GM12872 (cell line): ENCODE measurements around the gene COL5A1.

Source experiments
- TF ChIP-seq, protein P1 (sequence below): IDR thresholded peaks from 3 replicates; pipeline ENCODE4 v1.5.1; 2011; ENCODE audit warnings: low read depth, mild to moderate bottlenecking, low read length, moderate library complexity; ENCODE audit not compliant: insufficient read depth

Gene COL5A1

DNA sequence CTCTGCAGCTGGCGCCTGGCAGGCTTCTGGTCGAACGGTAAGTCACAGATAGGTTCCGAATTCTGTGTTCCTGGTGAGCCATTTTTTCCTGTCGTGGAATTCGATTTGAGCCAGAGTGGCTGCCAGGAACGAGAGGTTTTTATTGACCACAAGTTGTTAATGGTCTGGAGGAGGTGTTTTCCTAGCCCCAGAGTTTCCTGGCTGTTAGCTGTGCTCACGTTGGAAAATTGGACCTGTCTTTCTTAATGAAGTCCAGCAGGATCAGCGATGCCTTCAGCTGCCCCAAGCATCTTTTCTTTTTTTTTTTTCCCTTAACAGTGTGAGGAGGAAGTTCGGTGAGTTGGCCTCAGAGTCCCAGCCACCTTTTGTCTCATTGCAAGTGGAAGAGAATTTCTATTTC, 62.9 kb downstream of the COL5A1 start:
- TF ChIP-seq, protein P1, sequence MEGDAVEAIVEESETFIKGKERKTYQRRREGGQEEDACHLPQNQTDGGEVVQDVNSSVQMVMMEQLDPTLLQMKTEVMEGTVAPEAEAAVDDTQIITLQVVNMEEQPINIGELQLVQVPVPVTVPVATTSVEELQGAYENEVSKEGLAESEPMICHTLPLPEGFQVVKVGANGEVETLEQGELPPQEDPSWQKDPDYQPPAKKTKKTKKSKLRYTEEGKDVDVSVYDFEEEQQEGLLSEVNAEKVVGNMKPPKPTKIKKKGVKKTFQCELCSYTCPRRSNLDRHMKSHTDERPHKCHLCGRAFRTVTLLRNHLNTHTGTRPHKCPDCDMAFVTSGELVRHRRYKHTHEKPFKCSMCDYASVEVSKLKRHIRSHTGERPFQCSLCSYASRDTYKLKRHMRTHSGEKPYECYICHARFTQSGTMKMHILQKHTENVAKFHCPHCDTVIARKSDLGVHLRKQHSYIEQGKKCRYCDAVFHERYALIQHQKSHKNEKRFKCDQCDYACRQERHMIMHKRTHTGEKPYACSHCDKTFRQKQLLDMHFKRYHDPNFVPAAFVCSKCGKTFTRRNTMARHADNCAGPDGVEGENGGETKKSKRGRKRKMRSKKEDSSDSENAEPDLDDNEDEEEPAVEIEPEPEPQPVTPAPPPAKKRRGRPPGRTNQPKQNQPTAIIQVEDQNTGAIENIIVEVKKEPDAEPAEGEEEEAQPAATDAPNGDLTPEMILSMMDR = no peak

DNA sequence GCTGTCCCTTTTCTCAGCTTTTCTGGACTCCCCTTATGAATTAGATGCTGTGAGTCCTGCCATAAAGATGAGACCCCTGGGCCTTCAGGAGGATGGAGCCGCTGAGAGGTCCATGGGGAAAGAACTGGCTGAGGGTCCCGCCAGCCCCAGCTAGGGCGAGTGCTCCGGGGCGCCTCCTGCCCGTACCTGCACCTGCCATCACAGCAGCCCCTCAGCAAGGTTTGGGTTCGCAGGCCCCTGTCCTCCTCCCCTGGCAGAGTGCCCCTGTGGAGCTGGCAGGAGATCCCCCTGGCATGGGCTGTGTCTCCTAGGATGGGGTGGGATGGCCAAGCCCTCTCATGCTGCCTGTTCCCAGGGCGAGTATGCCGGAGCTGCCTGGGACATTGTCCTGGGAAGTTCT, 64.2 kb downstream of the COL5A1 start:
- TF ChIP-seq, protein P1 = no peak

DNA sequence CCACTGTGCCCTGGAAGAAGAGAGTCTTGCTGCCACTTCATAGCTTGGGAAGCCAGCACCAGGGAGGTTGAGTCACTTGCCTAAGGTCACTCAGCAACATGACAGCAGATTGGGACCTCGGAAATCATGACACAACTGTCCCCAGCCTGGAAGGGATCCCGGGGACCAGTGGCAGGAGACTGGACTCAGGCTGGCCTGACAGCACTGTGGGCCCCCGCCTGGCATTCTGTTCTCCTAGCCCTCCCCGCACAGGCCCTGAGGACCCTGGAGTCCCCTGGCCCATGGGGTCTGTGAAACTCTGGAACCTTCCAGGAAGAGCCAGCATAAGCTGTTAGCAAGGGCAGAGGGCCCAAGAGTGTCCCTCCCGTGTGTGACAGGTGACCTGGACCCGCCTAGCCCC, 64.9 kb downstream of the COL5A1 start:
- TF ChIP-seq, protein P1 = no peak

DNA sequence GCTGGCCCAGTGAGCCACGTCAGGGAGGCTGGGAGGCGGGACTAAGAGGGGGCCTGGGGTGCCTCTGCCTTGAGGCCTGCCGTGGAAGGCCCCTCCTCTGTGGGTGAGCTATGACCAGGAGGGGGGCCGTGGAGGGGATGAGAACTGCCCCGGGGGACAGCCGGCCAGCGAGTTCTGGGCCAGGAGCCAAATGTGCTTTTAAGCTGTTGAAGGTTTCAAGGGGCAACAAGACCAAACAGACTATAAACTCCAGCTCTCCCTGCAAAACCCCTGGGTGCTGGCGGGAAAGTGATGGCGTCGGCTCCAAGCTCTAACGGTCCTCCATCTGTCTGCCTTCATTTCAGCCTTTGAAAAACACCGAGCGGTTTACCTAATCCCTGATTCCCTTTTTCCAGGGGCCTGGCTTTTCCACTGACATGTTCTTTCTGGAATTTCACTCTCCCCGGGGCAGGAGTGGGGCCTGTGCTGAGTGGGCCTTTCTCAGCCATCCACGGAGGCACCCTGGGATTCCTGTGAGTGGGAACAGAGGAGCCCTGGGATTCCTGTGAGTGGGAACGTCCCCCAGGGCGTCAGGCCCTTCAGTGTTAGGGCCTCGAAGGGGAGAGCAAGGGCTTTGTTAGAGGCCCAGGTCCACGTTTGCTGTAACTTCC, 65.6 kb downstream of the COL5A1 start:
- TF ChIP-seq, protein P1 = no peak

DNA sequence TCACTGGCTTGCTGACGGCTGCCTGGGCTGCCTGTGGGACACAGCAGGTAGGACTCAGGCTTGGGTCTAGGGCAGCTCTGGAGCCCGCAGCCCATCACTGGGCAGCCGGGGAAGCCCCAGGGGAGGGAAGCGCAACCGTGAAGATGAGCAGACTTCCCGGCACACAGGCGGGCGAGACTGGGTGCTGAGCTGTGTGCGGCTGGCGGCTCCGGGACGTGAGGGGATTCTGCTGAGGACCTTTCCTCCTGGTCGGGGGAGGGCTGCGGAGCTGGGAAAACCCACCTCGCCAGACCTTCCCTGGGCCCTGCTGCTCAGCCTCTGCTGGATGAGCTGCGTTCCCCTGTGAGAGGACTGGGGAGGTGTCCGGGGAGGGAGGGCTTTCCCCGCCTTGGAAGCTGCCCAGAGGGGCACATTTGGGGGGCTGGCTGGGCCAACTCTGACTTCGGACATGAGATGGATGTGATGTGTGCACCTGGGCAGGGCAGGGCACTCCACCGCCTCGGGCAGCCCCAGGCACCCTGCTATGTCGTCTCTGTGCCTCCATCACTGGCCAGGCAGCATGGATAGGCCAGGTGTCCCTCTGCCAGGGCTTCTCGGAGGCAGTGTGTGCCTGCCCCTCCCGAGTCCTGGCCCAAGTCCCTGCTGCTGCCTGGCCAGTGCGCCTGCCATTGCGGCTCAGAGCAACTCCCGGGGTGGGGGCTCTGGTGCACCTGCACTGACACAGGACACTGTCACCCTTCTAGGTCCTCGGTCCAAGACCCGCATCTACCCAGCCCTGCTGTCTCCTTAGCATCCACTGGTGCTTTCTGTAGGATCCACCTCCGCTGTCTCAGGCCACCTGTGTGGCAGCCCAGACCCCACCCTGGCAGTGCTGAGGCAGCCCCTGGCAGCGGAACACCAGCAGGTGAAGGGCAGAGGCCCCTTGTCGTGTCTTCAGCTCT, 66.4 kb downstream of the COL5A1 start:
- TF ChIP-seq, protein P1 = no peak

DNA sequence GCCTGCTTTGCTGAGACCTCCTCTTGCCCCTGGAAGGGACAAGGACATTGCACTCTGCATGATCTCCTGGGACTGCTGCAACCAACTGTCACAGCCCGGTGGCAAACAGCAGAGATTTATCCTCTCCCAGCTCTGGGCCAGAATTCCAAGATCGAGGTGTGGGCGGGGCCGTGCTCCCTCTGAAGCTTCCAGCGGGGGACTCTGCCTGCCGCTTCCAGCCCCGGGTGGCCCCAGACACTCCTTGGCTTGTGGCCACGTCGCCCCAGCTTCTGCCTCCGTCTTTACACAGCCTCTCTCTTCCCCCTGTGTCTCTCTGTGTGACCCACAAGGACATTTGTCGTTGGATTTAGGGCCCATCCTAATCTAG, 67.1 kb downstream of the COL5A1 start:
- TF ChIP-seq, protein P1 = no peak

DNA sequence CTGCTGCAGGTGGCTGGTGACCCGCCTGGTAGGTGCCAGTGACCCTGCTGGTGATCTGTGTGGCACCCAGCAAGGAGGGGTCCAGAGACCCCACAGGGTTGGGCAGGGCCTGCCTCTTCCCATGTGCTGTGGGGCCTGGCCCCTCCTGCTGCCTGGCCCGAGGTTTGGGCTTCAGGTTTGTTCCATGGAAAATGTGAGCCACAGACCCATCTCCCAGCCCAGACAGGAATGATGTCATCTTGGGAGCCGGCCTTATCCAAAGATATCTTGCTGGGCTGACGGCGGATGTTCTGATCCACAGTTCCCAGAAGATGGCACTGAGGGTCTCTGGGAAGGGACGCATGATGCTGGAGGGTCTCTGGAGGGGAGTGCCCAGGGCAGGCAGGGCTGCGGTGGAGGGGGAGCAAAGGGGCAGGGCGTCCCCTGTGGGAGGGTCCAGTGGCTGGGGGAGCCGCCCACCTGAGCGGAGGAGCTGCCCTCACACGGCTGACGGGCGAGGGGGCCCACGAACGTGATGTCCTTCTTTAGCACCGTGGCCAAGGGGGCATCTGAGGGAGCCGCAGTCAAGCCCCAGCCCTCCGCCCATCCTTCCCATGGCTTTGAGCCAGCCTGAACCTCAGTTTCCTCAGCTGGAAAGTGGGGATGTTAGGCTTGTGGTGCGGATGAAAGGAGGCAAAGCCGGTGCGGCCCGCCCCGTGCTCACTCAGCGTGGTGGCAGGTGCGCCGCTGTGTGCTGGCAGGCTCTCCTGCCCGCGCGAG, 68.1 kb downstream of the COL5A1 start:
- TF ChIP-seq, protein P1 = no peak
